A549 (cell line): ENCODE measurements around the gene HIGD1C. TPM values are rescaled to one million over a fixed set of nuclear protein-coding genes. Genes with fewer than 3 reads are reported as not detected.

ENCODE experiments used
- ATAC-seq, 2 experiments: fragments of 200-7000 bp in 1 of 2; fragments of >200 bp in 1 of 2; cut with Nextera tagmentation in 1 of 2; cut with Tn5 transposase in 1 of 2; 3 replicates each; pipeline versions ENCODE4 v1.8.0 to v1.9.1; 2018 to 2020; ENCODE audit warnings: mild to moderate bottlenecking in 1 of 2, moderate library complexity in 1 of 2
- CTCF ChIA-PET: fragments of 300-600 bp; sonication (Branson Sonifier 250); formaldehyde crosslinking; extraction: SDS; loops from one replicate; lab custom pipeline; 2021; ENCODE audit warnings: antibody characterized with exemption, inconsistent platforms; lab: Yijun Ruan, JAX
- POLR2A ChIA-PET: fragments of 350-600 bp; formaldehyde crosslinking; extraction: SDS; loops from one replicate; lab custom pipeline; 2021; ENCODE audit warnings: antibody characterized with exemption, inconsistent platforms; lab: Yijun Ruan, JAX
- DNase-seq, 2 experiments: peaks; one replicate each; pipeline versions ENCODE4 v3.0.0 to v3.0.0-alpha.2; 2011 to 2016; ENCODE audit warnings: low read depth in 1 of 2, low spot score in 1 of 2
- FAIRE-seq: peaks from 2 replicates; lab custom pipeline; 2011; peaks lifted over from hg19 to GRCh38; lab: Jason Lieb, UNC
- H3K27ac ChIP-seq, 2 experiments: fragments of >200 bp; sonication (Bioruptor Twin); formaldehyde crosslinking; 3 replicates each; pipeline ENCODE4 v1.5.1; 2016 to 2017
- H3K4me1 ChIP-seq: fragments of >200 bp; sonication (Bioruptor Twin); formaldehyde crosslinking; 3 replicates; pipeline ENCODE4 v1.6.1; 2016
- H3K4me2 ChIP-seq: fragments of >200 bp; sonication (Bioruptor Twin); formaldehyde crosslinking; 3 replicates; pipeline ENCODE4 v1.6.1; 2016
- H3K4me3 ChIP-seq: fragments of >200 bp; sonication (Bioruptor Twin); formaldehyde crosslinking; 3 replicates; pipeline ENCODE4 v1.5.1; 2016
- H3K9me3 ChIP-seq: fragments of >200 bp; sonication (Bioruptor Twin); formaldehyde crosslinking; 3 replicates; pipeline ENCODE4 v1.6.1; 2016
- EHMT2 ChIP-seq: fragments of 200-600 bp; sonication (generic); IDR thresholded peaks from 2 replicates; pipeline ENCODE4 v1.6.1; 2016; ENCODE audit warnings: antibody characterized with exemption, low read depth, mild to moderate bottlenecking, moderate library complexity
- EP300 ChIP-seq, 2 experiments: fragments of >200 bp; sonication (Bioruptor Twin); formaldehyde crosslinking; IDR thresholded peaks; 2 replicates in 1 of 2; 3 replicates in 1 of 2; pipeline ENCODE4 v1.6.1; 2016 to 2017
- FOSL2 ChIP-seq, 2 experiments: fragments of 450-650 bp in 1 of 2; fragments of >200 bp in 1 of 2; sonication (Bioruptor Twin) in 1 of 2; formaldehyde crosslinking; IDR thresholded peaks; 2 replicates each; pipeline versions ENCODE4 v1.5.0 to v1.6.1; 2016 to 2020; ENCODE audit warnings: mild to moderate bottlenecking in 1 of 2, moderate library complexity in 1 of 2
- GATA3 ChIP-seq: IDR thresholded peaks from 2 replicates; pipeline ENCODE4 v1.6.1; 2012; ENCODE audit warnings: borderline replicate concordance
- HOXB5 ChIP-seq: fragments of 250-450 bp; sonication (Bioruptor Pico); IDR thresholded peaks from 2 replicates; pipeline ENCODE4 v1.5.0; 2020; ENCODE audit warnings: mild to moderate bottlenecking, moderate library complexity
- JUNB ChIP-seq: fragments of >200 bp; sonication (Bioruptor Twin); formaldehyde crosslinking; IDR thresholded peaks from 2 replicates; pipeline ENCODE4 v1.6.1; 2016
- KDM1A ChIP-seq: fragments of 200-600 bp; sonication (generic); IDR thresholded peaks from 2 replicates; pipeline ENCODE4 v1.6.1; 2016; ENCODE audit warnings: low read depth, mild to moderate bottlenecking
- RCOR1 ChIP-seq: fragments of 150-350 bp; IDR thresholded peaks from 2 replicates; pipeline ENCODE4 v1.6.1; 2014; ENCODE audit warnings: antibody characterized with exemption, low read length, low read depth
- TP53 ChIP-seq: fragments of 250-450 bp; sonication (Bioruptor Pico); IDR thresholded peaks from 2 replicates; pipeline ENCODE4 v1.5.0; 2021; ENCODE audit warnings: mild to moderate bottlenecking, moderate library complexity
- ZC3H11A ChIP-seq: fragments of 450-650 bp; IDR thresholded peaks from 2 replicates; pipeline ENCODE4 v1.6.1; 2014; ENCODE audit warnings: antibody characterized with exemption, mild to moderate bottlenecking
- WGBS: methylation state at CpG from one replicate; pipeline ENCODE4 v1.1.6; 2017; ENCODE audit errors: missing lambda C conversion rate; 5-methylcytosine and 5-hydroxymethylcytosine counted together
- polyA plus RNA-seq, 4 experiments: library from polyadenylated mRNA; depleted of rRNA in 3 of 4; stranded (reverse); fragments of >200 nt; fragmentation: RNase III in 1 of 4; extraction: RNeasy Plus Mini Kit Qiagen cat#74134 plus additional on column Dnase treatment in 1 of 4; gene quantifications; 2 replicates in 3 of 4; 3 replicates in 1 of 4; pipeline ENCODE4 v1.2.3, GENCODE V29; 2011 to 2017
- TF ChIP-seq, protein P1 (sequence below): fragments of 200-600 bp; sonication (generic); IDR thresholded peaks from 2 replicates; pipeline ENCODE4 v1.6.1; 2016; ENCODE audit warnings: antibody characterized with exemption, mild to moderate bottlenecking, moderate library complexity
- TF ChIP-seq, protein P2 (sequence below): IDR thresholded peaks from 2 replicates; pipeline ENCODE4 v1.6.1; 2012
- TF ChIP-seq, protein P3 (sequence below): fragments of 150-350 bp; IDR thresholded peaks from 2 replicates; pipeline ENCODE4 v1.6.1; 2014; ENCODE audit warnings: low read depth, mild to moderate bottlenecking, low read length
- TF ChIP-seq, protein P4 (sequence below): fragments of >200 bp; sonication (Bioruptor Twin); formaldehyde crosslinking; IDR thresholded peaks from 3 replicates; pipeline ENCODE4 v1.5.1; 2016
- TF ChIP-seq, protein P5 (sequence below): fragments of >200 bp; sonication (Bioruptor Twin); formaldehyde crosslinking; IDR thresholded peaks from 2 replicates; pipeline ENCODE4 v1.6.1; 2016
- TF ChIP-seq, protein P6 (sequence below): IDR thresholded peaks from 2 replicates; pipeline ENCODE4 v1.6.1; 2012; ENCODE audit warnings: low read depth, borderline replicate concordance
- TF ChIP-seq, protein P7 (sequence below): fragments of 250-450 bp; sonication (Bioruptor Pico); IDR thresholded peaks from 2 replicates; pipeline ENCODE4 v1.5.0; 2020; ENCODE audit warnings: low read depth, mild to moderate bottlenecking, moderate library complexity

The HIGD1C gene
- polyA plus RNA-seq, 2 of the 4 experiments (the other 2 are of a cell fraction), result not detected

DNA sequence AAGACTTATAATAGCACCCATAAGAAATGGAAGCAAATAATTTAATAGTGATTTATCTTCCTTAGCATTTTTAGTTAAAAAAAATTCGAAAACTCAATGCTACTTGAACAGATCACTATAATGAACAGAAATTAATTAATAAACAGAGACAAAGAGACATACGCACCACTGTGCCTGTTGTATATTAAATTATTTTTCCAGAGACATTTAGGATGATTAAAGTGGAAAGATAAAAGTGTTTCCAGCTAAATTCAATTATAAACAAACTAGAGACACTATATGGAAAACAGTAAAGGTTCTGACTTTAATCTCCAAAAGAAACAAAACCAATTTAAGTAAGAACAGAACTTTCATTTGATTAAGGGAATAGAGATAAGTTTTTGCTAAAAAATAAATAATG lies 3.4 kb downstream of the HIGD1C start:
- Histone ChIP-seq H3K4me2 (no peak overlapping the region), H3K9me3 (no peaks in the 10 kb centered on the region), H3K27ac (no peak overlapping the region), H3K4me1 (no peaks in the 10 kb centered on the region), H3K4me3 (no peak overlapping the region)
- POLR2A ChIA-PET, result no interaction called here
- ATAC-seq (no peak), FAIRE-seq (no peak), DNase-seq (no peak)
- CTCF ChIA-PET, result interaction anchor here (1.2 kb wide), 2 partner anchors 182 to 202 kb away, joined by 3 to 5 read pairs; no protein-coding TSS in a partner anchor
- 75% methylated on average over 2 of the region's 2 CpGs for WGBS
- TF ChIP-seq, protein P1, sequence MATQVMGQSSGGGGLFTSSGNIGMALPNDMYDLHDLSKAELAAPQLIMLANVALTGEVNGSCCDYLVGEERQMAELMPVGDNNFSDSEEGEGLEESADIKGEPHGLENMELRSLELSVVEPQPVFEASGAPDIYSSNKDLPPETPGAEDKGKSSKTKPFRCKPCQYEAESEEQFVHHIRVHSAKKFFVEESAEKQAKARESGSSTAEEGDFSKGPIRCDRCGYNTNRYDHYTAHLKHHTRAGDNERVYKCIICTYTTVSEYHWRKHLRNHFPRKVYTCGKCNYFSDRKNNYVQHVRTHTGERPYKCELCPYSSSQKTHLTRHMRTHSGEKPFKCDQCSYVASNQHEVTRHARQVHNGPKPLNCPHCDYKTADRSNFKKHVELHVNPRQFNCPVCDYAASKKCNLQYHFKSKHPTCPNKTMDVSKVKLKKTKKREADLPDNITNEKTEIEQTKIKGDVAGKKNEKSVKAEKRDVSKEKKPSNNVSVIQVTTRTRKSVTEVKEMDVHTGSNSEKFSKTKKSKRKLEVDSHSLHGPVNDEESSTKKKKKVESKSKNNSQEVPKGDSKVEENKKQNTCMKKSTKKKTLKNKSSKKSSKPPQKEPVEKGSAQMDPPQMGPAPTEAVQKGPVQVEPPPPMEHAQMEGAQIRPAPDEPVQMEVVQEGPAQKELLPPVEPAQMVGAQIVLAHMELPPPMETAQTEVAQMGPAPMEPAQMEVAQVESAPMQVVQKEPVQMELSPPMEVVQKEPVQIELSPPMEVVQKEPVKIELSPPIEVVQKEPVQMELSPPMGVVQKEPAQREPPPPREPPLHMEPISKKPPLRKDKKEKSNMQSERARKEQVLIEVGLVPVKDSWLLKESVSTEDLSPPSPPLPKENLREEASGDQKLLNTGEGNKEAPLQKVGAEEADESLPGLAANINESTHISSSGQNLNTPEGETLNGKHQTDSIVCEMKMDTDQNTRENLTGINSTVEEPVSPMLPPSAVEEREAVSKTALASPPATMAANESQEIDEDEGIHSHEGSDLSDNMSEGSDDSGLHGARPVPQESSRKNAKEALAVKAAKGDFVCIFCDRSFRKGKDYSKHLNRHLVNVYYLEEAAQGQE, result no peak
- TF ChIP-seq, protein P2, sequence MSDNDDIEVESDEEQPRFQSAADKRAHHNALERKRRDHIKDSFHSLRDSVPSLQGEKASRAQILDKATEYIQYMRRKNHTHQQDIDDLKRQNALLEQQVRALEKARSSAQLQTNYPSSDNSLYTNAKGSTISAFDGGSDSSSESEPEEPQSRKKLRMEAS, result no peak
- TF ChIP-seq FOSL2 (IDR thresholded peaks at IDR 0.05) (no peak), FOSL2 (CRISPR knock-in tag; IDR thresholded peaks at IDR 0.05) (no peak), HOXB5 (no peak)
- TF ChIP-seq, protein P3, sequence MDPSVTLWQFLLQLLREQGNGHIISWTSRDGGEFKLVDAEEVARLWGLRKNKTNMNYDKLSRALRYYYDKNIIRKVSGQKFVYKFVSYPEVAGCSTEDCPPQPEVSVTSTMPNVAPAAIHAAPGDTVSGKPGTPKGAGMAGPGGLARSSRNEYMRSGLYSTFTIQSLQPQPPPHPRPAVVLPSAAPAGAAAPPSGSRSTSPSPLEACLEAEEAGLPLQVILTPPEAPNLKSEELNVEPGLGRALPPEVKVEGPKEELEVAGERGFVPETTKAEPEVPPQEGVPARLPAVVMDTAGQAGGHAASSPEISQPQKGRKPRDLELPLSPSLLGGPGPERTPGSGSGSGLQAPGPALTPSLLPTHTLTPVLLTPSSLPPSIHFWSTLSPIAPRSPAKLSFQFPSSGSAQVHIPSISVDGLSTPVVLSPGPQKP, result no peak

DNA sequence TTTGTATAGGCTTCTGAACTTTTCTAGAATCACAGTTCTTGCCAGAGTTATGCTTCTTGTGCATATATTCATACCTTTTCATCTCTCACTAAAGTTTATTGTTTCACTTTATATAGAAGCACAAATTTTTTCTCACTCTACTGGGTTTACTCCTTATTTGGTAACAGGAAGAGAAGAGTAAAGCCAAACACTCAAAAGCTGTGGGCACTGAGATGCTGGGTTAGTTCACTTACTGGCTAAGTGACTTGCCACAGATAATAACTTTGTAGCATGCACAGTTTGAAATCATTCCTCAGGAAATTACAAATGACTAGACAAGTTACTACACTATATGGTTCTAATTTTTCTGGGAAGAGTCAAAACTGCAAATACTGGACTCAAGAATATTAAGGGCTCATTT lies 7.8 kb downstream of the HIGD1C start:
- FAIRE-seq (no peak), DNase-seq (no peak), ATAC-seq (no peak)
- CTCF ChIA-PET, result interaction anchor here (0.7 to 1.2 kb wide), 2 partner anchors 17 to 196 kb away, joined by 3 read pairs; no protein-coding TSS in a partner anchor
- TF ChIP-seq EHMT2, result no peak
- TF ChIP-seq, protein P1, result no peak
- no peak for TF ChIP-seq GATA3
- TF ChIP-seq, protein P2, result no peak
- no peak for TF ChIP-seq TP53 (CRISPR knock-in tag)
- TF ChIP-seq JUNB, result no peak
- TF ChIP-seq, protein P4, sequence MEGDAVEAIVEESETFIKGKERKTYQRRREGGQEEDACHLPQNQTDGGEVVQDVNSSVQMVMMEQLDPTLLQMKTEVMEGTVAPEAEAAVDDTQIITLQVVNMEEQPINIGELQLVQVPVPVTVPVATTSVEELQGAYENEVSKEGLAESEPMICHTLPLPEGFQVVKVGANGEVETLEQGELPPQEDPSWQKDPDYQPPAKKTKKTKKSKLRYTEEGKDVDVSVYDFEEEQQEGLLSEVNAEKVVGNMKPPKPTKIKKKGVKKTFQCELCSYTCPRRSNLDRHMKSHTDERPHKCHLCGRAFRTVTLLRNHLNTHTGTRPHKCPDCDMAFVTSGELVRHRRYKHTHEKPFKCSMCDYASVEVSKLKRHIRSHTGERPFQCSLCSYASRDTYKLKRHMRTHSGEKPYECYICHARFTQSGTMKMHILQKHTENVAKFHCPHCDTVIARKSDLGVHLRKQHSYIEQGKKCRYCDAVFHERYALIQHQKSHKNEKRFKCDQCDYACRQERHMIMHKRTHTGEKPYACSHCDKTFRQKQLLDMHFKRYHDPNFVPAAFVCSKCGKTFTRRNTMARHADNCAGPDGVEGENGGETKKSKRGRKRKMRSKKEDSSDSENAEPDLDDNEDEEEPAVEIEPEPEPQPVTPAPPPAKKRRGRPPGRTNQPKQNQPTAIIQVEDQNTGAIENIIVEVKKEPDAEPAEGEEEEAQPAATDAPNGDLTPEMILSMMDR, result no peak
- no peak for TF ChIP-seq RCOR1
- TF ChIP-seq, protein P5, sequence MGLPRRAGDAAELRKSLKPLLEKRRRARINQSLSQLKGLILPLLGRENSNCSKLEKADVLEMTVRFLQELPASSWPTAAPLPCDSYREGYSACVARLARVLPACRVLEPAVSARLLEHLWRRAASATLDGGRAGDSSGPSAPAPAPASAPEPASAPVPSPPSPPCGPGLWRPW, result no peak
- no peak for TF ChIP-seq KDM1A
- no peak for TF ChIP-seq ZC3H11A
- TF ChIP-seq EP300 (IDR thresholded peaks at IDR 0.05), result no peak
- TF ChIP-seq, protein P6, sequence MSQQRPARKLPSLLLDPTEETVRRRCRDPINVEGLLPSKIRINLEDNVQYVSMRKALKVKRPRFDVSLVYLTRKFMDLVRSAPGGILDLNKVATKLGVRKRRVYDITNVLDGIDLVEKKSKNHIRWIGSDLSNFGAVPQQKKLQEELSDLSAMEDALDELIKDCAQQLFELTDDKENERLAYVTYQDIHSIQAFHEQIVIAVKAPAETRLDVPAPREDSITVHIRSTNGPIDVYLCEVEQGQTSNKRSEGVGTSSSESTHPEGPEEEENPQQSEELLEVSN, result no peak
- TF ChIP-seq, protein P7, sequence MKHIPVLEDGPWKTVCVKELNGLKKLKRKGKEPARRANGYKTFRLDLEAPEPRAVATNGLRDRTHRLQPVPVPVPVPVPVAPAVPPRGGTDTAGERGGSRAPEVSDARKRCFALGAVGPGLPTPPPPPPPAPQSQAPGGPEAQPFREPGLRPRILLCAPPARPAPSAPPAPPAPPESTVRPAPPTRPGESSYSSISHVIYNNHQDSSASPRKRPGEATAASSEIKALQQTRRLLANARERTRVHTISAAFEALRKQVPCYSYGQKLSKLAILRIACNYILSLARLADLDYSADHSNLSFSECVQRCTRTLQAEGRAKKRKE (CRISPR knock-in tag), result no peak
- H3K9me3 ChIP-seq, result no peaks in the 10 kb centered on the region
- peaks cover 15% of the 10 kb centered on the region for H3K4me1 ChIP-seq
- H3K4me2 ChIP-seq, result no peak overlapping the region
- POLR2A ChIA-PET, result no interaction called here
- no peak overlapping the region for H3K4me3 ChIP-seq
- no peak overlapping the region for H3K27ac ChIP-seq
